T-helper 1 cell treated with Interleukin-12 subunit alpha and Interleukin-12 subunit beta and Interleukin-4 antibody, amounts not matched to agents 30 μg/mL and 1 μg/mL, for 36 hours (primary cell): ENCODE data around the gene B3GALT5.
"Not testable (repeated sequence)": the region's sequence is repeated elsewhere in the genome, so short reads cannot be mapped to it uniquely, and the experiment has no call there.

Source experiments
- H3K27ac Mint-ChIP-seq: one replicate; pipeline ENCODE4 v1.8.0; 2021; ENCODE audit warnings: mild to moderate bottlenecking, mixed read lengths
- H3K27me3 Mint-ChIP-seq: one replicate; pipeline ENCODE4 v1.8.0; 2021; ENCODE audit warnings: low read depth, mixed read lengths
- H3K36me3 Mint-ChIP-seq: one replicate; pipeline ENCODE4 v1.8.0; 2021; ENCODE audit warnings: low read depth, mixed read lengths
- H3K4me1 Mint-ChIP-seq: one replicate; pipeline ENCODE4 v1.8.0; 2021; ENCODE audit warnings: low read depth, mixed read lengths
- H3K4me3 Mint-ChIP-seq: one replicate; pipeline ENCODE4 v1.8.0; 2021; ENCODE audit warnings: mild to moderate bottlenecking, moderate library complexity, mixed read lengths
- H3K9me3 Mint-ChIP-seq: one replicate; pipeline ENCODE4 v1.8.0; 2021; ENCODE audit warnings: mixed read lengths

Gene B3GALT5

GRCh38 chr21:39674801-39675200 is 62.1 kb downstream of the B3GALT5 start:
- Mint-ChIP-seq H3K36me3 (no peaks in the 10 kb centered on the region), H3K27ac (no peak overlapping the region), H3K4me1 (no peaks in the 10 kb centered on the region), H3K27me3 (no peaks in the 10 kb centered on the region), H3K9me3 (peaks cover 3% of the 10 kb centered on the region), H3K4me3 (no peak overlapping the region)

GRCh38 chr21:39675590-39675989 is 62.9 kb downstream of the B3GALT5 start:
- Mint-ChIP-seq H3K4me1 (no peaks in the 10 kb centered on the region), H3K4me3 (no peak overlapping the region), H3K27me3 (no peaks in the 10 kb centered on the region), H3K36me3 (no peaks in the 10 kb centered on the region), H3K27ac (no peak overlapping the region), H3K9me3 (peaks cover 3% of the 10 kb centered on the region)

GRCh38 chr21:39675993-39676661 is 63.4 kb downstream of the B3GALT5 start:
- Mint-ChIP-seq H3K9me3 (peaks cover 3% of the 10 kb centered on the region), H3K36me3 (no peaks in the 10 kb centered on the region), H3K4me3 (no peak overlapping the region), H3K27ac (peak overlapping the region; percentile 36), H3K27me3 (no peaks in the 10 kb centered on the region), H3K4me1 (no peaks in the 10 kb centered on the region)

GRCh38 chr21:39680216-39680615 is 67.5 kb downstream of the B3GALT5 start:
- Mint-ChIP-seq H3K27ac (no peak overlapping the region), H3K9me3 (peaks cover 7% of the 10 kb centered on the region), H3K4me3 (no peak overlapping the region), H3K4me1 (no peaks in the 10 kb centered on the region), H3K27me3 (no peaks in the 10 kb centered on the region), H3K36me3 (no peaks in the 10 kb centered on the region)

GRCh38 chr21:39681257-39681656 is 68.5 kb downstream of the B3GALT5 start:
- H3K4me3 Mint-ChIP-seq: no peak overlapping the region
- H3K9me3 Mint-ChIP-seq: peaks cover 5% of the 10 kb centered on the region
- no peaks in the 10 kb centered on the region for H3K4me1 Mint-ChIP-seq
- H3K27me3 Mint-ChIP-seq: no peaks in the 10 kb centered on the region
- no peak overlapping the region for H3K27ac Mint-ChIP-seq
- H3K36me3 Mint-ChIP-seq: no peaks in the 10 kb centered on the region

- H3K27me3 Mint-ChIP-seq: no peaks in the 10 kb centered on the region
Measured at GRCh38 chr21:39681845-39682244, 69.1 kb downstream of the B3GALT5 start.

GRCh38 chr21:39685236-39685635 is 72.5 kb downstream of the B3GALT5 start:
- Mint-ChIP-seq H3K27me3 (no peaks in the 10 kb centered on the region), H3K36me3 (no peaks in the 10 kb centered on the region), H3K4me1 (no peaks in the 10 kb centered on the region), H3K27ac (no peak overlapping the region), H3K9me3 (peaks cover 3% of the 10 kb centered on the region), H3K4me3 (no peak overlapping the region)

More at GRCh38 chr21:39681845-39682244, 69.1 kb downstream of the B3GALT5 start:
- Mint-ChIP-seq H3K36me3 (no peaks in the 10 kb centered on the region), H3K9me3 (peaks cover 3% of the 10 kb centered on the region), H3K4me1 (no peaks in the 10 kb centered on the region), H3K4me3 (no peak overlapping the region), H3K27ac (no peak overlapping the region)

- no peaks in the 10 kb centered on the region for H3K4me1 Mint-ChIP-seq
- peaks cover 3% of the 10 kb centered on the region for H3K9me3 Mint-ChIP-seq
- no peaks in the 10 kb centered on the region for H3K36me3 Mint-ChIP-seq
- no peak overlapping the region for H3K27ac Mint-ChIP-seq
- no peak overlapping the region for H3K4me3 Mint-ChIP-seq
- H3K27me3 Mint-ChIP-seq: no peaks in the 10 kb centered on the region
Measured at GRCh38 chr21:39685991-39686390, 73.3 kb downstream of the B3GALT5 start.

GRCh38 chr21:39686646-39687468 is 74.1 kb downstream of the B3GALT5 start:
- no peaks in the 10 kb centered on the region for H3K9me3 Mint-ChIP-seq
- H3K4me1 Mint-ChIP-seq: no peaks in the 10 kb centered on the region
- H3K4me3 Mint-ChIP-seq: no peak overlapping the region
- H3K27me3 Mint-ChIP-seq: no peaks in the 10 kb centered on the region
- H3K36me3 Mint-ChIP-seq: no peaks in the 10 kb centered on the region
- H3K27ac Mint-ChIP-seq: no peak overlapping the region

- Mint-ChIP-seq H3K27ac (no peak overlapping the region), H3K27me3 (no peaks in the 10 kb centered on the region), H3K4me1 (no peaks in the 10 kb centered on the region), H3K4me3 (no peak overlapping the region), H3K36me3 (no peaks in the 10 kb centered on the region), H3K9me3 (no peaks in the 10 kb centered on the region)
Measured at GRCh38 chr21:39688010-39688409, 75.3 kb downstream of the B3GALT5 start.

- not testable (repeated sequence) for H3K4me1 Mint-ChIP-seq, H3K4me3 Mint-ChIP-seq
Measured at GRCh38 chr21:39689860-39690259, 77.1 kb downstream of the B3GALT5 start.

GRCh38 chr21:39690454-39690853 is 77.7 kb downstream of the B3GALT5 start:
- H3K4me3 Mint-ChIP-seq: no peak overlapping the region
- no peaks in the 10 kb centered on the region for H3K27me3 Mint-ChIP-seq
- no peak overlapping the region for H3K27ac Mint-ChIP-seq
- H3K36me3 Mint-ChIP-seq: no peaks in the 10 kb centered on the region
- H3K9me3 Mint-ChIP-seq: no peaks in the 10 kb centered on the region
- no peaks in the 10 kb centered on the region for H3K4me1 Mint-ChIP-seq

More at GRCh38 chr21:39689860-39690259, 77.1 kb downstream of the B3GALT5 start:
- H3K27ac Mint-ChIP-seq, H3K36me3 Mint-ChIP-seq, H3K9me3 Mint-ChIP-seq, H3K27me3 Mint-ChIP-seq: not testable (repeated sequence)

- Mint-ChIP-seq H3K9me3 (no peaks in the 10 kb centered on the region), H3K4me3 (no peak overlapping the region), H3K4me1 (no peaks in the 10 kb centered on the region), H3K36me3 (no peaks in the 10 kb centered on the region), H3K27ac (no peak overlapping the region), H3K27me3 (no peaks in the 10 kb centered on the region)
Measured at GRCh38 chr21:39694750-39695149, 82.0 kb downstream of the B3GALT5 start.

- H3K27ac Mint-ChIP-seq: no peak overlapping the region
- no peaks in the 10 kb centered on the region for H3K4me1 Mint-ChIP-seq
- no peaks in the 10 kb centered on the region for H3K27me3 Mint-ChIP-seq
- no peak overlapping the region for H3K4me3 Mint-ChIP-seq
- no peaks in the 10 kb centered on the region for H3K36me3 Mint-ChIP-seq
- H3K9me3 Mint-ChIP-seq: no peaks in the 10 kb centered on the region
Measured at GRCh38 chr21:39696196-39696595, 83.5 kb downstream of the B3GALT5 start.

- Mint-ChIP-seq H3K27ac (no peak overlapping the region), H3K36me3 (no peaks in the 10 kb centered on the region), H3K27me3 (no peaks in the 10 kb centered on the region), H3K4me1 (no peaks in the 10 kb centered on the region), H3K4me3 (no peak overlapping the region), H3K9me3 (no peaks in the 10 kb centered on the region)
Measured at GRCh38 chr21:39696618-39697017, 83.9 kb downstream of the B3GALT5 start.
